HG03103 (cell line): Measurements from ENCODE around the gene SPNS2.

Source experiments
- ATAC-seq: cut with Tn5 transposase; IDR thresholded peaks from one replicate; pipeline ENCODE4 v1.9.1; 2021; ENCODE audit warnings: low read depth; ENCODE audit not compliant: unreplicated experiment

The SPNS2 gene

DNA sequence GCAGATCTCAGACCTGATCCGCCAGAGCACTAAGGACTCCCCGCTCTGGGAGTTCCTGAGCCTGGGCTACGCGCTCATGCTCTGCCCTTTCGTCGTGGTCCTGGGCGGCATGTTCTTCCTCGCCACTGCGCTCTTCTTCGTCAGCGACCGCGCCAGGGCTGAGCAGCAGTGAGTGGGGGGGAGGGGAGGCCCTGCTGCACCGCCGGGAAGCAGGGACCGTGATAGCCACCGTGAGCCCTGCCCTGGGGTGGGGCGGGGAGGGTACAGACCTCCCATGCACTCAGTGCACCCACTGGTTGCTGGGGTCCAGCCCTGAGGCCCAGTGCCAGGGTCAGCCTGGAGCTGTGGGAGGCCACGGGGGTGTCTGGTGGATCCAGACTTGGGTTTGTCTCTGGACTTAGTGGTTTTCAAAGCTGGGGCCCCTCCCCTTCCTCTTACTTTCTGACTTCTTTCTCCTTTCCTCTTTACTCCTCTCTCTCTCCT lies 37.6 kb downstream of the SPNS2 start:
- ATAC-seq: no peak

DNA sequence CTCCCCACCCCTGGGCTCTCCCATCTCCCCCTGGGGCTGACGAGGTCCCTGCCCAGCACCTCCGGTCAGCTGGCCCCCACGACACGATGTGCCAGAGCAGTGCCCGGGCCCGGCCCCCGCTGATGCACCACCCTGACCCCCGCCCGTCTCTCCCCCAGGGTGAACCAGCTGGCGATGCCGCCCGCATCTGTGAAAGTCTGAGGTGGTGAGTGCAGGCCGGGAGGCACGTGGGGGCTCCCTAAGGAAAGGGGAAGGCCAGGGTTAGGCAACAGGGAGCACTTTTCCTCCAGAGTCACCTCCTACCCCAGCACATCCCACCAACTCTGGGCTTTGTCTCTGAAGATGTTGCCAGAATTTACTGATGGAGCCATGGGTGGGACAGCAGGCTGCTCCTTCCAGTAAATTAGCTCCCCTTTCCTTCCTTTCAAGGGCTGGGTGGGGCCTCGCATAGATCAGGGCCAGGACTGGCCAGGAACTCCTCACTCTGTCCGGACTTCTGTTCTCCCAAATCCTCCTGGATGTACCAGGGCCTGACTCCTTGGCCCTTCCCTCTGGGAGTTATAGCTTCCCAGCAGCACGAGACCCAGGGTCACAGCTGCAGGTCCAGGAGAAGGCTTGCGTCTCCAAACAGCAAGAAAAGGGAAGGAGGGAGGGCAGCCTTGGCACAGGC lies 38.2 kb downstream of the SPNS2 start:
- no peak for ATAC-seq

DNA sequence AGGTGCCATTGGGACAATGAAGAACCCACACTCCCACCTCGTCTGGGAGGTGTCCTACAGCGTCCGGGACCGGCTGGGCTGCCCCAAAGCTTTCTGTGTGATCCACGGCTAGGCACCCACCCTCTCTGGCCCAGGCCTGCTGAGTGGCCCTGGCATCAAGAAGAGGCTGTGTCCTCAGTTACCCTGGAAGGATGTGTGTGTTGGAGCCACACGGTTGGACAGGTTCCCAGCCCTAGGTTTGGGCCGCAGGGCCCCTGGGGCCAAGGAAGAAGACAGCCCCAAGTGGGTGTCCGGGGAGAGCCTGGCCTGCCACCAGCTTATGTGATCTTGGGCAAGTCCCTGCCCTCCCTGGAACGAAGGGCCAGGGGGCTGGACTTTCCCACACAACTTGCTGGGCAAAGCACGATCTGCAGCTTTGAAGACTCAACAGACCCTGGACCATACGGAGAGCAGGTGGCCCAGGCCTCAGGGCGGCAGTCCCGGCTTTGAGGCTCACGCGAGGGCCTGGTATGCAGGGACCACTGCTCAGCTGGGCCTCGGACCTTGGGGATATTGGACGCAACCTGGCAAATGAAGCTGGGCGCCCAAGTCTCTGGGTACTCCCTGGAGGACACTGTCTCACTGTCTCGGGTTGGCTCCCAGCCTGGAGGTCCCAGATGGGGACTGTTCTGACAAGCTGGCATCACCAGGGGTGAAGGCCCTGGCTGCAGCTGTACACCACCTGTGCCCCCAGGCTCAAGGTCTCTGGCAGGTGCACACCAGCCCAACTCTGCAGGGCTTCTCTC lies 39.0 kb downstream of the SPNS2 start:
- ATAC-seq: no peak

DNA sequence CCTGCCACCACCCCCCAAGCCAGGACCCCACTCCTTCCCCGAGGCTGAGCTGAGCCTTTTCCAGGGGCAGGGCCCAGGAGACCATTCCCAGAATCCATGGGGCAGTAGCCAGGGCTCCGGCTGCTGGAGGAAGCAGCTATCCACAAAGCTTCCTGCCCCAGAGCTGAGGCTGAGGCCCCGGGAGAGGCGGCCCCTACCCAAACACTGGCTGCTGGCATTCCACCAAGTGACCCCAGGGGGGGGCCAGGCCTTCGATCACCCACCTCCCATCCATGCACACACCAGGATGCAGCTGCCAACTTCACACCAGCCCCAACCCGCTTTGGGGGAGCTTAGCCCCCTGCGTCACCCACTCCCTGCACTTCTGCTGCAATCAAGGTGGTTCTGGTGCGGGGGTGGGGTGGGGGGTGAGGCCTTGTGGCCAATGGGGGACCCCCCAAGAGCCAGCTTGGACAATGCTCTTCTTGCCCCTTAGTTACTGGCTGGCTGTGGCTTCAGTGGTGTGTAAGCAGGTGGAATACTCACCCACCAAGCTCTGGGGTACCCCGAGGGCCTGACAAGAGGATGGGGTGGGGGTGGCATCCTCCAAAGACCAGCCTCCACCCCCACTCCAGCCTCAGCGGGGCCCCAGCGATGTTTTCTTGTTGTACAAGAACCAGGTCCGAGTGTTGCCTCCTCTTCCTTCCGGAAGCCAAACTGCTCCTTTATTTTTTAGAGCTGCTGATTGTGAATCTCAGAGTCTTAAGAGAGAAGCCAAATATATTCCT lies 39.7 kb downstream of the SPNS2 start:
- ATAC-seq: no peak

DNA sequence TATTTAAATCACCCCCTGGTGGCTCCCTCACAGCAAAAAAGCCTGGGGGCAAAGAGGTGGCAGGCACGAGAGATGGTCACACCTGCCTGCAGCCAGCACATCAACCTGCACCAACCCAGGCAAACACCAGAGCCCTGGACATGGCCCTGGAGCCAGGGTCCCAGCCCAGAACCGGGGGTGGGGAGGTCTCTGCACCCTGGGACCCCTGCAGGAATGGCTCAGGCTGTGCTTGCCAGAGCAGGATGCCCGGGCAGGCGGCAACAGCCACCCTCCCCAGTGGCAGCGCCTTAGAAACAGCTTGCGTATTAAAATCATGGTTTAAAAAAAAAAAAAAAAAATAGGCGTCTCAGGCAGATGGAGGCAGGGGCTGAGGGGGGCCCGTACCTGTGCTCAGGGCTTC lies 40.3 kb downstream of the SPNS2 start:
- no peak for ATAC-seq

DNA sequence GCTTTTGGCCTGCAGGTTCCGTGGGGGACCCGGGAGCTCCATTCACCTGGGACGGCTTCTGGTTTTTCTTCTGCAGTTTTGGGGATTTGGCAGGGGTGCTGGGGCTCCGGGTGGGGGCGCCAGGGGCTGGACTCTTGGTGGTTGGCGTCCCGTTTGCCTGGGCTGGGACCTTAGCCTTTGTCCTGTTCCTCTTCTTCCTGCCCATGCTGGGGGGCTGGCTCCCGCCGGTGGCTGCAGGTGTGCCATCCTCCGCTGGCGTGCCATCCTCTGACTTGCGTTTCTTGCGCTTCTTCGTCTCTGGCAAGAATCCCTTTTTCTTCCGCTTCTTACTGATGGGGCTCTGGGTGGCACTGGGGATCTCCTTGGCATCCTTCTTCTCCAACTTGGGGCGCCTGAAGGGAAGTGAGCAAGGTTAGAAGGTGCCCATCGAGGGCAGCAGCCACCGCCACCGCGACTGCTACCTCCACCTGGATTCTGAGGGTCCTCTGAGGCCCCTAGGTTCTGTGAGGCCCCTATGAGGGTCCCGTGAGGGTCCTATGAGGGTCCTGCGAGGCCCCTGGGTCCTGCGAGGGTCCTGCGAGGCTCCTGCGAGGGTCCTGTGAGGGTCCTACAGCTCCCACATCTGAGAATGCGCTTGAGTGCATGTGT lies 41.0 kb downstream of the SPNS2 start:
- no peak for ATAC-seq

DNA sequence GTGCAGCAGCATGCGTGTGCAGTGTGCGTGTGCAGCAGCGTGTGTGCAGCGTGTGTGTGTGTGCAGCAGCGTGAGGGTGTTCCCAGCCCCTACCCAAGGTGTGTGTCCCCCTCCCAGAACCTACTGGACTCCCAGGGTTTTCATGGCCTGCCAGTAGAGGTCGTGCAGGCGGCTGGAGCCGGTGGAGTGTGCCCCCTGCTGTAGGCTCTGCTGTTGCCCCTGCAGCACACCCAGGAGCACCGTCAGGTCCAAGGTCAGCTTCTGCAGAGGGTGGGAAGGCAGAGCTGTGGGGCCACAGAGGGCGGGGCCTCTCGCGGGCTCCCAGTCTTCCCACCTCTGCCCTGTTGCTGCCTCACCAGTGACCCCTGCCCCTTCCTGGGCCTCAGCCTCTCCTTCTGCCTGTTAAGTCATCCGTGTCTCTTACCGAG lies 41.6 kb downstream of the SPNS2 start:
- no peak for ATAC-seq

DNA sequence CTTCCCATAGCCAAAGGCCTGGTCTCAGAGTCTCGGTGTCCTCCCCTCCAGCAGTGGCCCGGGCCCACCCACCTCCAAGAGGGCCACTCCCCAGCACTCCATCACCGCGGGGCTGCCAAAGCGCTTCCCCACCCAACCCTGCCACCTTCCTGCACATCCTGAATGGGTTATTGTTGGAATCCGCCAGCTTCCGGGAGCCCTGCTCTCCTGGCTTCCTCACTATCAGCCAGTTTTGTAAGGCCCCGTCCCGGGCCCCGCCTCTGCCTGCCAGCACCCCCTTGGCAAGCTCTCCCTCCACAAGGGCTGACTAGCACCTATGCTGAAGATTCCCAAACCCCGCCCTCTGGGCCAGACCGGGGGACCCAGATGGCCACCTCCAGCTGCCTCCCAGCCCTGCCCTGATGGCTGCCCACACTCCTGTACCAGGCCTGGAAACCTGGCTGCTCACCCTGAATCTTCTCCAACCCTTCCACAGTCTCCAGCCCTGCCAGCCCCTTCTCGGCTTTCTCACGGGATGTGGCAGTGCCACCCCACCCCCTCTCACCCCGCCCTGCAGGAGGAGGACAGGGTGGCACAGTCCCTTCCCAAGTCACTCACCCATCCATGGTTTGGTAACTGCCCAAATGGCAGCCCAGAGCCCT lies 42.1 kb downstream of the SPNS2 start:
- ATAC-seq: no peak

DNA sequence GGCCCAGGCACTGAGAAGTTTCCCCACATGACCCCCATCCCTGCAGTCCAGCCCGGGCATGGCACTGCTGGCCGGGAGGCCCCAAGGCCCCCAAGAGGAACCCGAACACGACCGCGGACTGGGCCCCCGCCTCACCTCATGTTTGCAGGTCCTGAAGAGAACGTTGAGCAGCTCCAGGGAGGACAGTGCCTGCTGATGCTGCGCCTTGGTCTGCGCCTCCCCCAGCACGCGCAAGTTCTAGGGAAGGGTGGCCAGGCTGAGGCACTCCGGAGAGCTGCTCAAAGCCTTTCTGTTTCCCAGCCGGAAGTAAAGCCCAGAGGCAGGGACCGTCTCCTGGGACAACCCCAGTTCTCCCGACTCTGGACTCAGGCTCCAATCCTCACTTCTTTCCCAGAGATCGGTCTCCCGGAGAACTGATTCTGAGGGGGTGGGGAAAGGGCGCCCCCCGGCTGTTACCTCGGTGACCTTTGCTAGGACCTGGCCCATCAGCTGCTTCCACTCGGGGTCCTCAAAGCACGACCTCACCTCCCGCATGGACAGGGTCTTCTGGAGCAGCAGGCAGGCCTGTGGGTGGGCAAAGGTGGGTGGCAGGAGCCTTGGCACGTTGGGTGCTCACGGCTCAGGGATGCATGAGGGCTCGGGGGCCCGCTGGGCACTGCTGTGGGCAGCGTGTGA lies 42.8 kb downstream of the SPNS2 start:
- ATAC-seq: no peak

DNA sequence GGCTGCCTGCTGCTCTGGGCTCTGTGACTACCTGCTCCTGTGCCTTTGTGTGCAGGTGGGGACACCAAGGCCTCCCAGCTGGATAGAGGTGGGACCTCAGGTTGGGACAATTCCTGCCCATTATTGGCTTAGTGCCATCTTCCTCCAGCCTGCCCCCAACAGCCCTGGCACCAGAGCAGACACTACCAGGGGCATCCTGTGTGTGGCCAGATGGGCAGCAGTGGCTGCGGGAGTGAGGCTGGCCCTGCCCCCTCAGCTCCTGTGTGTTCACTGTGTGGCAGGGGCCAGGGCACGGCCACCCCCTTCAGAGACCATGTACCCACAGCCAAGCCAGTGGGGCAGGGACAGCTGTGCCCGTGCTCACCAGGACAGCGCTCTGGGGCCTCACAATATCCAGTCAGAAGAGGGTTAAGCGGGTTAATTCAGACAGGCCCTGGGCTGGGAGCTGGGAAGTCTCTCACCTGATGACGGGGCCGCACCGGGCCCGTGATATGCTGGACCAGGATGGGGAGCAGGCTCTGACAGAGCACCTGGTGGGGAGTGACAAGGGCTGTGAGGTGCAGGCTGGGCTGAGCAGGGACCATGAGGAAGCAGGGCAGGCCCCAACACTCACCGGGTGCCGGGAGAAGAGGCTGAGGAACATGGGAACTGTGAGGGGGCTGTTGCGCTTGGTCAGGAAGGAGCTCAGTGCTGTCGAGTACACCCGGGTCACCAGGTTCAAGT lies 43.5 kb downstream of the SPNS2 start:
- no peak for ATAC-seq

DNA sequence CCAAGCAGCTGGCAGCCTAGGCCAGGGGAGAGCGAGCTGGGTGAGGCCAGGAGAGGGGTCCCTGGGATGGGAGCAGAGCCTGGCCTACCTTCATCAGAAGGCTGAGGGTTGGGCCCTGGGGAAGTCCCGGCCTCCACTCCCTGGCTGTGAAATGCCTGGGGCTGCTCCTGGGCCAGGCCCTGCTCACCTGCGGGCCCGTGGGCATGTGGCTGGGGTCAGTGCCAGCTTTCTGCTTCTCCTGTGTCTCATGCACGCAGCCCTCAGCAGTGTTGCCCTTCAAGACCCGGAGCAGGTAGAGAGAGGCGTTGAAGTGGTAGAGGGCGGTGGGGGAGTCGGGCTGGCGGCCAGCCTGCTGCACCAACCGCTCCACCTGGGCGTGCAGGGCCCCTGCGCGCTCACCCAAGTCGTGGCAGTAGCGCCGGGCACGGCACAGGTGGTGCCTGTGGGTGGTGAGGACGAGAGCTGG lies 44.1 kb downstream of the SPNS2 start:
- no peak for ATAC-seq

DNA sequence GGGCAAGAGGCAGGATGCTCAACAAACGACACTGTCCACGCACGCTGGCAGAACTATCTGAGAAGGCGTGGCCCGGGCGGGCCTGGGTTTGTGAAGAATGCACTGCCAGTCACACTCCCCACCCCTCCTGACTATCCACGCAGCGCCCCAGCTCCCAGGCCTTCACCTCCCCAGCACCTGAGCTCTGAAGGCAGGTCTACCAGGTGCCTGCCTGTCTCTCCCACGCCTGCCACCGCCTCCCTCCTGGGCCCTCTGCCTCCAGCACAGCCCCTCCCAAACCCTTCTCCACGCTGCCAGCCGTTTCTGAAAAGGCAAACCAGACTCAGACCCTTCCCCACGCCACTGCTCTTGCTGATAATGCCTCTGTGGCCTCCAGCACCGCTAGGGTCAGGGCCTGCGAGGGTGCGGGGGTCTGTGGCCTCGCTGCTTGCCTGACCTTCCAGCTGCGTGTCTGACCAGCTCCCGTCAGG lies 44.9 kb downstream of the SPNS2 start:
- ATAC-seq: no peak

DNA sequence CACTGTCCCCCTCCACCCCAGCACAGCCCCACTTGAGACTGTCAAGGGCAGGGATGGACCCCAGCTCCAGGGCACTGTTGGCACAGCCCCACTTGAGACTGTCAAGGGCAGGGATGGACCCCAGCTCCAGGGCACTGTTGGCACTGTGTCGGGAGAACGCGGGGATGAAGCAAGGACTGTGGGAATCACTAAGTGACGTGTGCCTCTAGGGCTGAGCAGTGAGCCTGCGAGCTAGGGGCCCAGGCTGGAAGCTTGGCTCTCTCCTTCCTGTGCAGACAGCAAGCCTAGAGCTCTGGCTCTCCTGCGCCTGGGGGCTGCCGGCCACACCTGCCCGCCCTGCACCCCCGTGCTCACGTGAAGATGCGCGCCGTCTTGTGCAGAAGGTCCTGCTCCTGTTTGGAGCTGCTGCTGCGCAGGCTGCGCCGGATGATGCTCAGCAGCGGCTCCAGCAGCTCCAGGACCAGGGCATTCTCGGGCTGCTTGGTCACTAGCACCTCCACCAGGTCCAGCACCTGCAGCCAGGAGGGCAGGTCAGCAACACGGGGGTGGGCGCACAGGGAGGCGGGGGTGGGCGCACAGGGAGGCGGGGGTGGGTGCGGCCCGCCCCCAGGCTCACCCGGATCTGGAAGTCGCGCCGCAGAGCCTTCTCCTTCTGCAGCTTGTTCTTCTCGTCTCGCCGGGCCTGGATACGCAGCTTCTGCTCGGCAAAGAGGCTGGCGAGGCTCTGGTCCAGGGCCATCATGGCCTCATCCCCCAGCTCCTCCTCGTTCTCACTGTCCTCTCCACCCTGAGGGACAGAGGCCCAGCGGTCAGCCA lies 45.7 kb downstream of the SPNS2 start:
- ATAC-seq: no peak

DNA sequence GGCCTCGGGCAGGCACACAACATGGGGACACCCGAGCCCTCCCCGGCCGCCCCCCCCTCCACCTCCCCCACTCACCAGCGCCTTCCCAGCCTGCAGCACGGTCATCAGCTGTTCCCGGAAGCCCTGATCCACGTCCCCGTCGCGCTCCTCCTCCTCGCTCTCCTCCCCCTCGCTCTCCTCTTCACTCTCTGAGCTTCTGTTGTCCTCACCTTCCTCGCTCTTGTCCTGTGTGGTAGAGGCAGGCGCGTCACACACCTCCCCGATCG lies 46.2 kb downstream of the SPNS2 start:
- ATAC-seq: no peak

DNA sequence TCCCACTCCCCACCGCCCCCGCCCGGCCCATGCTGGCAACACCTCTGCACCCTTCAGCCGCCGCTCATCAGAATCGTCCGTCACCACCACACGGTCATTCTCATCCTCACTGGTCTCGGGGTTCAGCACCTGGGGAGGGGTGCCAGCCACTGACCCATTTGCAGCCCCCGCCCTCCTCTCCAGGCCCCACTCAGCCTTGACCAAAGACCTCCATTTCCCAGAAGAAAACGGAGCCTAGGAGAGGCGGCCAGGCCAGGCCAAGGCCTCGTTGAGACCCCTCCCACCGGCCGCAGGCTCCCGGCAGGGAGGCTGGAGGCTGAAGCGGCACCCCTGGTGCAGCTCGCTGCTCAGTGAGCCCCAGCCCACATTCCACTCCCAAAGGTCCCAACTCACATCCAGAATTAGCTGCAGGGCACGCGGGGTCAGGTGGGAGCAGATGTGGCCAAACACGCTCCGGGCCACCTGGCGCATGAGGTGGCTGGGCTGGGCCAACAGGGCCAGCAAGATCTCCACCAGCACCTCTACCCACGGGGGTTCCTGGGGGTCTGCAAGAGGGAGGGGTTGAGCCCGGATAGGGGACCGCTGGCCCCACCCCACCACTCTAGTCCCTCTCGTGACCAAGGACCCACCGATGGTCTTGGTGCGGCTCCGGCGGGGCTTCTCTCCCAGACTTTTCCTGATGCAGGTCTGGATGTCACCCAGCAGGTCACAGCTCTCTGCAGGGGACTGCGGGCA lies 46.7 kb downstream of the SPNS2 start:
- ATAC-seq: no peak

DNA sequence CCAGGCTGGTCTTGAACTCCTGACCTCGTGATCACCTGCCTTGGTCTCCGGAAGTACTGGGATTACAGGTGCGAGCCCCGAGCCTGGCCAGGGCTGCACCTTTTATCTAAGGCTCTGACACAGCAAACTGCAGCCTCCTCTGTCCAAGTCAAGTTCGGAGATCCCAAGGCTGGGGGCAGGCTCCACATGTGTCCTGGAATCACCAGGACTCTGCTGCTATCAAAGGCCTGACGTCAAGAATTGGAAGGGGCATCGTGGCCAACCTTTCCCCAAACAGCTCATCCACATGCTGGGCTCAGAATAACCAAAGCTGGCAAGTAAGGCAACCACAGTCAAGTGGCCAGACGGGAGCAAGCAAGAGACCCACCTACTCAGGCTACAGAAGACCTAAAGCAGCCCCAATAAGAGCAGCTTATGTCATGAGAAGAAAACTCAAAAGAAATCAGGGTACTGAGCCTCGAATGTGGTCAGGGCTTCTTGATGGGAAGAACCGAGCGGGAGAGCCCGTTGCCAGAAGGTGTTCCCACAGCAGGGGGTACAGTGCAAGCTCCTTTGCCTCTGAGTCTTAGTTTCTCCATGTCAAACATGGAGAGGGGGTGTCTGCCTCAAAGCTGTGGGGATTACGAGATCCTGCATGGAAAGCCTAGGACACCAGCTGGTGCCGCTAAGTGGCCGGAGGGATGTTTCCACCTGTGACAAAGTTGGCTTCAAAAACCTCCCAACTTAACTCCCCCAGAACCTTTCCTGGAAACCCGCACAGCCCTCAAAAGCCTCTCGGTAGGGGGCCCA lies 48.6 kb downstream of the SPNS2 start:
- no peak for ATAC-seq

DNA sequence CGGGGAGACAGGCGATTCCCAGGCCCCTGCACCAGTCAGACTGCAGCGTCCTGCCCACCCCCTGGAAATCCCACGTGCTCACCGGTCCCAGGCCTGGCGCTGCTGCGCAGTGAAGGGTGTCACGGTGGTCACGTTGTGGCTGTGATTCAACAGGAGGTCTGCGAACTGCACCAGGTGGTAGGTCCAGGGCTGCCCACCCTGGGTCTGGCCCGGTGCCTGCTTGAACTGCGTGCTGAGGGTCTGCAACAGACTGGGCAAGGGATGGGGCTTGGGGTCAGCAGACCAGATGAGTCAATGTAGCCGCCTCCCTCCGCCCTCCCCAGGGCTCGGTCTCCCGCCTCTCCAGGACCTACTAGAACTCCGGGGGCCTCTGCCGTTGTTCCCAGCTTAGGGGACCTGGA lies 49.4 kb downstream of the SPNS2 start:
- no peak for ATAC-seq
